Measurements from ENCODE around the gene CEND1. TPM values are rescaled to one million over a fixed set of nuclear protein-coding genes. Genes with fewer than 3 reads are reported as not detected.
"Not testable (repeated sequence)": the region's sequence is repeated elsewhere in the genome, so short reads cannot be mapped to it uniquely, and the experiment has no call there.

CEND1 gene
- total and polyA plus RNA-seq, 3 donors from 2014 or later = 0.50 to 2.1 (median 1.0) TPM

- Histone ChIP-seq H3K4me1 (peaks cover 7% of the 10 kb centered on the region), H3K27me3 (no peaks in the 10 kb centered on the region), H3K4me3 (no peak overlapping the region), H3K9me3 (no peaks in the 10 kb centered on the region), H3K36me3 (ENCODE audit: low read depth, missing control alignments) (no peaks in the 10 kb centered on the region), H3K27ac (no peak overlapping the region)
- intact Hi-C loops (cut with DNase I; ENCODE audit: low total_unique reads) = no loop called here
- no peak for TF ChIP-seq POLR2A (IDR thresholded peaks at IDR 0.05)
- no peak for DNase-seq
- WGBS, 2 donors = 91% methylated on average over 3 of the region's 3 CpGs
These were observed 47.7 kb downstream of the CEND1 start for GRCh38 chr11:742156-742546.

- H3K4me3 ChIP-seq; DNase-seq; H3K27me3 ChIP-seq; H3K27ac ChIP-seq; H3K4me1 ChIP-seq; H3K9me3 ChIP-seq; intact Hi-C loops (cut with DNase I; ENCODE audit: low total_unique reads); H3K36me3 ChIP-seq (ENCODE audit: low read depth, missing control alignments): not testable (repeated sequence)
- WGBS, 2 donors = 37 to 56% methylated on average over 10 of the region's 10 CpGs
These were observed 52.0 kb downstream of the CEND1 start for GRCh38 chr11:737899-738298.

- no peaks in the 10 kb centered on the region for H3K9me3 ChIP-seq
- 37 to 41% methylated on average over 11 of the region's 11 CpGs for WGBS, 2 donors
- H3K27me3 ChIP-seq = no peaks in the 10 kb centered on the region
- peaks cover 4% of the 10 kb centered on the region for H3K4me1 ChIP-seq
- peak overlapping the region in 1 of 2 donors; percentile 44 for H3K4me3 ChIP-seq
- H3K27ac ChIP-seq = no peak overlapping the region
- no peak for DNase-seq
- TF ChIP-seq POLR2A (IDR thresholded peaks at IDR 0.05) (no peak), CTCF (IDR thresholded peaks at IDR 0.05) (no peak)
- no peaks in the 10 kb centered on the region for H3K36me3 ChIP-seq (ENCODE audit: low read depth, missing control alignments)
- intact Hi-C loops (cut with DNase I; ENCODE audit: low total_unique reads) = no loop called here
These were observed 52.5 kb downstream of the CEND1 start for GRCh38 chr11:737366-737765.

Small RNA genes within 50 kb of the gene (small RNA-seq; reads per million reads assigned to genes)
- gene SNORA52 = 0 reads per million in 2 donors

Other genes starting within 250 kb of the CEND1 start
- 10 to 100 TPM; 29.2 to 59.9 TPM for gene LMNTD2, start 229.4 kb downstream of the CEND1 start, total RNA-seq
- 26.1 TPM for gene LMNTD2, start 229.4 kb downstream of the CEND1 start, polyA plus RNA-seq (ENCODE audit: insufficient read depth, low read depth, low replicate concordance)
- gene RASSF7, start 229.1 kb downstream of the CEND1 start, total RNA-seq = 10 to 100 TPM; 22.0 to 35.7 TPM
- 13.2 TPM for gene RASSF7, start 229.1 kb downstream of the CEND1 start, polyA plus RNA-seq (ENCODE audit: insufficient read depth, low read depth, low replicate concordance)
- gene PHRF1, start 213.6 kb downstream of the CEND1 start, total RNA-seq = 10 to 100 TPM; 62.9 to 74.4 TPM
- 30.2 TPM for gene PHRF1, start 213.6 kb downstream of the CEND1 start, polyA plus RNA-seq (ENCODE audit: insufficient read depth, low read depth, low replicate concordance)
- gene IRF7, start 174.1 kb downstream of the CEND1 start, total RNA-seq = 10 to 100 TPM; 13.0 to 30.1 TPM
- 9.9 TPM for gene IRF7, start 174.1 kb downstream of the CEND1 start, polyA plus RNA-seq (ENCODE audit: insufficient read depth, low read depth, low replicate concordance)
- under 1 TPM; 0.12 to 0.63 TPM for gene CDHR5, start 165.1 kb downstream of the CEND1 start, total RNA-seq
- gene CDHR5, start 165.1 kb downstream of the CEND1 start, polyA plus RNA-seq (ENCODE audit: insufficient read depth, low read depth, low replicate concordance) = 2.3 TPM
- gene SCT, start 162.9 kb downstream of the CEND1 start, total RNA-seq = 1 to 10 TPM; 3.4 to 9.3 TPM
- 1.5 TPM for gene SCT, start 162.9 kb downstream of the CEND1 start, polyA plus RNA-seq (ENCODE audit: insufficient read depth, low read depth, low replicate concordance)
- gene DRD4, start 152.8 kb downstream of the CEND1 start, total RNA-seq = 1 to 10 TPM; 2.0 to 3.3 TPM
- gene DRD4, start 152.8 kb downstream of the CEND1 start, polyA plus RNA-seq (ENCODE audit: insufficient read depth, low read depth, low replicate concordance) = 1.5 TPM
- gene DEAF1, start 94.9 kb downstream of the CEND1 start, total RNA-seq = 100 to 1,000 TPM in 1 of 2 donors, 10 to 100 TPM in 1; 82.5 to 116 TPM
- gene DEAF1, start 94.9 kb downstream of the CEND1 start, polyA plus RNA-seq (ENCODE audit: insufficient read depth, low read depth, low replicate concordance) = 47.9 TPM
- 10 to 100 TPM; 72.8 to 74.5 TPM for gene TMEM80, start 94.3 kb downstream of the CEND1 start, total RNA-seq
- 38.9 TPM for gene TMEM80, start 94.3 kb downstream of the CEND1 start, polyA plus RNA-seq (ENCODE audit: insufficient read depth, low read depth, low replicate concordance)
- gene EPS8L2, start 83.9 kb downstream of the CEND1 start, total RNA-seq = 10 to 100 TPM; 27.3 to 29.1 TPM
- gene EPS8L2, start 83.9 kb downstream of the CEND1 start, polyA plus RNA-seq (ENCODE audit: insufficient read depth, low read depth, low replicate concordance) = 14.3 TPM
- gene TALDO1, start 42.6 kb downstream of the CEND1 start, total RNA-seq = 10 to 100 TPM; 84.8 to 88.1 TPM
- 86.6 TPM for gene TALDO1, start 42.6 kb downstream of the CEND1 start, polyA plus RNA-seq (ENCODE audit: insufficient read depth, low read depth, low replicate concordance)
- 10 to 100 TPM; 80.9 to 84.2 TPM for gene GATD1, start 12.6 kb downstream of the CEND1 start, total RNA-seq
- 64.3 TPM for gene GATD1, start 12.6 kb downstream of the CEND1 start, polyA plus RNA-seq (ENCODE audit: insufficient read depth, low read depth, low replicate concordance)
- 10 to 100 TPM; 39.7 to 42.4 TPM for gene SLC25A22, start 8.2 kb upstream of the CEND1 start, total RNA-seq
- gene SLC25A22, start 8.2 kb upstream of the CEND1 start, polyA plus RNA-seq (ENCODE audit: insufficient read depth, low read depth, low replicate concordance) = 25.1 TPM
- 10 to 100 TPM; 50.7 to 59.3 TPM for gene PIDD1, start 15.1 kb upstream of the CEND1 start, total RNA-seq
- gene PIDD1, start 15.1 kb upstream of the CEND1 start, polyA plus RNA-seq (ENCODE audit: insufficient read depth, low read depth, low replicate concordance) = 17.6 TPM
- 100 to 1,000 TPM; 193 to 864 TPM for gene RPLP2, start 19.9 kb upstream of the CEND1 start, total RNA-seq
- gene RPLP2, start 19.9 kb upstream of the CEND1 start, polyA plus RNA-seq (ENCODE audit: insufficient read depth, low read depth, low replicate concordance) = 943 TPM
- 100 to 1,000 TPM in 1 of 2 donors, 10 to 100 TPM in 1; 96.7 to 108 TPM for gene PNPLA2, start 28.8 kb upstream of the CEND1 start, total RNA-seq
- gene PNPLA2, start 28.8 kb upstream of the CEND1 start, polyA plus RNA-seq (ENCODE audit: insufficient read depth, low read depth, low replicate concordance) = 86.7 TPM
- 1 to 10 TPM; 6.5 to 7.4 TPM for gene CRACR2B, start 37.8 kb upstream of the CEND1 start, total RNA-seq
- gene CRACR2B, start 37.8 kb upstream of the CEND1 start, polyA plus RNA-seq (ENCODE audit: insufficient read depth, low read depth, low replicate concordance) = 4.9 TPM
- 100 to 1,000 TPM; 108 to 195 TPM for gene CD151, start 42.9 kb upstream of the CEND1 start, total RNA-seq
- gene CD151, start 42.9 kb upstream of the CEND1 start, polyA plus RNA-seq (ENCODE audit: insufficient read depth, low read depth, low replicate concordance) = 201 TPM
- 10 to 100 TPM; 32.9 to 48.4 TPM for gene POLR2L, start 52.4 kb upstream of the CEND1 start, total RNA-seq
- gene POLR2L, start 52.4 kb upstream of the CEND1 start, polyA plus RNA-seq (ENCODE audit: insufficient read depth, low read depth, low replicate concordance) = 97.3 TPM
- gene TSPAN4, start 52.8 kb upstream of the CEND1 start, total RNA-seq = 10 to 100 TPM; 49.1 to 87.0 TPM
- 47.2 TPM for gene TSPAN4, start 52.8 kb upstream of the CEND1 start, polyA plus RNA-seq (ENCODE audit: insufficient read depth, low read depth, low replicate concordance)
- 100 to 1,000 TPM; 146 to 176 TPM for gene CHID1, start 120.7 kb upstream of the CEND1 start, total RNA-seq
- 134 TPM for gene CHID1, start 120.7 kb upstream of the CEND1 start, polyA plus RNA-seq (ENCODE audit: insufficient read depth, low read depth, low replicate concordance)
- 10 to 100 TPM; 82.0 to 95.0 TPM for gene AP2A2, start 135.8 kb upstream of the CEND1 start, total RNA-seq
- 106 TPM for gene AP2A2, start 135.8 kb upstream of the CEND1 start, polyA plus RNA-seq (ENCODE audit: insufficient read depth, low read depth, low replicate concordance)
- gene MUC6, start 246.6 kb upstream of the CEND1 start, total RNA-seq = under 1 TPM; 0.16 to 0.19 TPM
- 1.5 TPM for gene MUC6, start 246.6 kb upstream of the CEND1 start, polyA plus RNA-seq (ENCODE audit: insufficient read depth, low read depth, low replicate concordance)

Data from testis (tissue), 3 donors.